Measurements from ENCODE around the gene MOB3B.

GRCh38 chr9:27361492-27361891 is 168.1 kb downstream of the MOB3B start:
- TF ChIP-seq, protein P1, sequence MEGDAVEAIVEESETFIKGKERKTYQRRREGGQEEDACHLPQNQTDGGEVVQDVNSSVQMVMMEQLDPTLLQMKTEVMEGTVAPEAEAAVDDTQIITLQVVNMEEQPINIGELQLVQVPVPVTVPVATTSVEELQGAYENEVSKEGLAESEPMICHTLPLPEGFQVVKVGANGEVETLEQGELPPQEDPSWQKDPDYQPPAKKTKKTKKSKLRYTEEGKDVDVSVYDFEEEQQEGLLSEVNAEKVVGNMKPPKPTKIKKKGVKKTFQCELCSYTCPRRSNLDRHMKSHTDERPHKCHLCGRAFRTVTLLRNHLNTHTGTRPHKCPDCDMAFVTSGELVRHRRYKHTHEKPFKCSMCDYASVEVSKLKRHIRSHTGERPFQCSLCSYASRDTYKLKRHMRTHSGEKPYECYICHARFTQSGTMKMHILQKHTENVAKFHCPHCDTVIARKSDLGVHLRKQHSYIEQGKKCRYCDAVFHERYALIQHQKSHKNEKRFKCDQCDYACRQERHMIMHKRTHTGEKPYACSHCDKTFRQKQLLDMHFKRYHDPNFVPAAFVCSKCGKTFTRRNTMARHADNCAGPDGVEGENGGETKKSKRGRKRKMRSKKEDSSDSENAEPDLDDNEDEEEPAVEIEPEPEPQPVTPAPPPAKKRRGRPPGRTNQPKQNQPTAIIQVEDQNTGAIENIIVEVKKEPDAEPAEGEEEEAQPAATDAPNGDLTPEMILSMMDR (IDR thresholded peaks at IDR 0.05), result no peak
- TF ChIP-seq POLR2A (IDR thresholded peaks at IDR 0.05), result no peak
